Natural killer cell (primary cell): ENCODE results near the gene CHN2. TPM values are rescaled to one million over a fixed set of nuclear protein-coding genes. Genes with fewer than 3 reads are reported as not detected.

ENCODE experiments used
- ATAC-seq, 3 donors: fragments of 150-1000 bp in 2 of 3; fragments of 200-7000 bp in 1 of 3; cut with Tn5 transposase; 1 replicate in 1 of 3; 2 replicates in 2 of 3; pipeline ENCODE4 v1.10.0; 2021; ENCODE audit warnings: mild to moderate bottlenecking in 2 of 3, moderate library complexity in 2 of 3
- DNase-seq, 2 donors: peaks; one replicate each; pipeline versions ENCODE4 v3.0.0 to v3.0.0-alpha.2; 2013 to 2021; ENCODE audit warnings: mixed read lengths in 1 of 2
- H3K27ac ChIP-seq: one replicate; pipeline ENCODE4 v1.5.1; 2013; ENCODE audit warnings: mild to moderate bottlenecking, low read length
- H3K27me3 ChIP-seq: one replicate; pipeline ENCODE4 v1.6.1; 2013; ENCODE audit warnings: low read length; ENCODE audit not compliant: control insufficient read depth, insufficient read depth
- H3K36me3 ChIP-seq: one replicate; pipeline ENCODE4 v1.6.1; 2013; ENCODE audit warnings: low read length; ENCODE audit not compliant: control insufficient read depth, insufficient read depth
- H3K4me1 ChIP-seq: one replicate; pipeline ENCODE4 v1.6.1; 2013; ENCODE audit warnings: low read length; ENCODE audit not compliant: control insufficient read depth, insufficient read depth
- H3K4me3 ChIP-seq: one replicate; pipeline ENCODE4 v1.5.1; 2013; ENCODE audit warnings: low read length
- H3K9me3 ChIP-seq: one replicate; pipeline ENCODE4 v1.6.1; 2013; ENCODE audit warnings: low read length; ENCODE audit not compliant: control insufficient read depth, insufficient read depth
- H3K27ac Mint-ChIP-seq, 2 donors: one replicate each; pipeline ENCODE4 v1.8.0; 2022; ENCODE audit warnings: mild to moderate bottlenecking in 2 of 2, mixed read lengths in 2 of 2, moderate library complexity in 1 of 2
- H3K27me3 Mint-ChIP-seq, 2 donors: one replicate each; pipeline ENCODE4 v1.8.0; 2022; ENCODE audit warnings: low read depth in 2 of 2, mixed read lengths in 2 of 2
- H3K36me3 Mint-ChIP-seq: one replicate; pipeline ENCODE4 v1.8.0; 2022; ENCODE audit warnings: mixed read lengths
- H3K4me1 Mint-ChIP-seq, 2 donors: one replicate each; pipeline ENCODE4 v1.8.0; 2022; ENCODE audit warnings: mixed read lengths in 2 of 2
- H3K4me3 Mint-ChIP-seq: one replicate; pipeline ENCODE4 v1.8.0; 2022; ENCODE audit warnings: mild to moderate bottlenecking, moderate library complexity, mixed read lengths
- H3K9me3 Mint-ChIP-seq, 2 donors: one replicate each; pipeline ENCODE4 v1.8.0; 2022; ENCODE audit warnings: mixed read lengths in 2 of 2
- CTCF ChIP-seq: fragments of 200-600 bp; IDR thresholded peaks from one replicate; pipeline ENCODE4 v1.8.0; 2022; ENCODE audit warnings: antibody characterized with exemption
- WGBS: methylation state at CpG from one replicate; pipeline ENCODE4 v1.1.7; 2013; ENCODE audit warnings: missing lambda C conversion rate; ENCODE audit not compliant: insufficient coverage; 5-methylcytosine and 5-hydroxymethylcytosine counted together
- intact Hi-C: fragments of 100-400 bp; cut with micrococcal nuclease; formaldehyde crosslinking; loops from one replicate; pipeline ENCODE4 v1.14.2; 2022
- total RNA-seq, 4 donors: library from RNA; stranded (reverse); fragments of 120-200 nt in 1 of 4; gene quantifications; one replicate each; pipeline versions ENCODE4 v1.2.3 to v1.2.4, GENCODE V29; 2013 to 2022

The CHN2 gene
- total RNA-seq, 3 donors from 2014 or later (not counting 1 experiment from before 2014, with no cell fraction given): 23.2 to 40.6 (median 30.2) TPM

- Histone ChIP-seq H3K4me3 (no peak overlapping the region), H3K9me3 (no peaks in the 10 kb centered on the region), H3K27ac (no peak overlapping the region), H3K4me1 (no peaks in the 10 kb centered on the region), H3K36me3 (peaks cover 6% of the 10 kb centered on the region), H3K27me3 (no peaks in the 10 kb centered on the region)
- Mint-ChIP-seq H3K9me3 (no peaks in the 10 kb centered on the region), H3K27ac (no peak overlapping the region), H3K4me3 (no peak overlapping the region), H3K4me1 (no peaks in the 10 kb centered on the region), H3K27me3 (no peaks in the 10 kb centered on the region), H3K36me3 (peaks cover 7% of the 10 kb centered on the region)
- no peak for ATAC-seq
- 81% methylated on average over 11 of the region's 13 CpGs for WGBS
- no peak for DNase-seq
- no peak for TF ChIP-seq CTCF
- intact Hi-C loops: no loop called here
Measured at GRCh38 chr7:29360633-29361625, 166.4 kb downstream of the CHN2 start.

- intact Hi-C loops: no loop called here
- H3K36me3 ChIP-seq: peaks cover 2% of the 10 kb centered on the region
- no peaks in the 10 kb centered on the region for H3K9me3 Mint-ChIP-seq
- WGBS: 84% methylated on average over 2 of the region's 2 CpGs
- H3K4me3 ChIP-seq: no peak overlapping the region
- no peaks in the 10 kb centered on the region for H3K36me3 Mint-ChIP-seq
- no peak overlapping the region for H3K27ac ChIP-seq
- no peaks in the 10 kb centered on the region for H3K4me1 Mint-ChIP-seq
- H3K27ac Mint-ChIP-seq: no peak overlapping the region
- DNase-seq (no peak), ATAC-seq (no peak)
- no peak for TF ChIP-seq CTCF
- no peaks in the 10 kb centered on the region for H3K27me3 Mint-ChIP-seq
- no peaks in the 10 kb centered on the region for H3K9me3 ChIP-seq
- H3K4me3 Mint-ChIP-seq: no peak overlapping the region
- no peaks in the 10 kb centered on the region for H3K27me3 ChIP-seq
- no peaks in the 10 kb centered on the region for H3K4me1 ChIP-seq
Measured at GRCh38 chr7:29362380-29362779, 167.8 kb downstream of the CHN2 start.

- Mint-ChIP-seq H3K27ac (no peak overlapping the region), H3K27me3 (no peaks in the 10 kb centered on the region), H3K4me3 (no peak overlapping the region), H3K36me3 (no peaks in the 10 kb centered on the region), H3K9me3 (no peaks in the 10 kb centered on the region), H3K4me1 (no peaks in the 10 kb centered on the region)
- DNase-seq (no peak), ATAC-seq (no peak)
- intact Hi-C loops: no loop called here
- no peak for TF ChIP-seq CTCF
- H3K36me3 ChIP-seq: peaks cover 6% of the 10 kb centered on the region
- H3K27ac ChIP-seq: no peak overlapping the region
- no peaks in the 10 kb centered on the region for H3K27me3 ChIP-seq
- 98% methylated on average over 3 of the region's 3 CpGs for whole genome bisulfite sequencing
- H3K9me3 ChIP-seq: no peaks in the 10 kb centered on the region
- no peaks in the 10 kb centered on the region for H3K4me1 ChIP-seq
- no peak overlapping the region for H3K4me3 ChIP-seq
Measured at GRCh38 chr7:29363636-29364425, 169.3 kb downstream of the CHN2 start.
